RPMI8226 (cell line): Measurements from ENCODE around the gene KRT9.
"Not testable (repeated sequence)": the region's sequence is repeated elsewhere in the genome, so short reads cannot be mapped to it uniquely, and the experiment has no call there.

ENCODE experiments used
- DNase-seq: peaks from one replicate; pipeline ENCODE4 v3.0.0-alpha.2; 2015

KRT9 gene

GRCh38 chr17:41599680-41600079 is 27.8 kb upstream of the KRT9 start:
- DNase-seq, result no peak

- no peak for DNase-seq
Observed at GRCh38 chr17:41595585-41595984, 23.7 kb upstream of the KRT9 start.

GRCh38 chr17:41594363-41594915 is 22.6 kb upstream of the KRT9 start:
- DNase-seq, result no peak

GRCh38 chr17:41593306-41593981 is 21.6 kb upstream of the KRT9 start:
- DNase-seq, result peak; percentile 88

GRCh38 chr17:41592601-41593305 is 20.9 kb upstream of the KRT9 start:
- DNase-seq, result peak; percentile 33

- DNase-seq, result no peak
Observed at GRCh38 chr17:41589301-41589700, 17.4 kb upstream of the KRT9 start.

- no peak for DNase-seq
Observed at GRCh38 chr17:41588126-41588810, 16.4 kb upstream of the KRT9 start.

GRCh38 chr17:41586863-41587495 is 15.1 kb upstream of the KRT9 start, which contains the start of gene KRT14:
TSS of gene KRT14 (minus strand) at chr17:41586895. CDS start at chr17:41586834, 61 bp downstream.
- DNase-seq, result no peak

GRCh38 chr17:41585301-41586056 is 13.6 kb upstream of the KRT9 start:
- peak; percentile 22 for DNase-seq

GRCh38 chr17:41584331-41584927 is 12.6 kb upstream of the KRT9 start:
- peak; percentile 80 for DNase-seq

GRCh38 chr17:41583137-41584127 is 11.6 kb upstream of the KRT9 start:
- DNase-seq, result no peak

GRCh38 chr17:41582061-41582968 is 10.5 kb upstream of the KRT9 start:
- DNase-seq, result not testable (repeated sequence)

- DNase-seq, result no peak
Observed at GRCh38 chr17:41581366-41582060, 9.7 kb upstream of the KRT9 start.

- DNase-seq, result no peak
Observed at GRCh38 chr17:41580687-41581365, 9.0 kb upstream of the KRT9 start.

- no peak for DNase-seq
Observed at GRCh38 chr17:41580244-41580575, 8.4 kb upstream of the KRT9 start.

- peak; percentile 92 for DNase-seq
Observed at GRCh38 chr17:41579484-41580243, 7.8 kb upstream of the KRT9 start.

GRCh38 chr17:41578971-41579370 is 7.1 kb upstream of the KRT9 start:
- no peak for DNase-seq

- DNase-seq, result no peak
Observed at GRCh38 chr17:41578538-41578937, 6.7 kb upstream of the KRT9 start.
